Ishikawa (cell line): ENCODE results near the gene EML6.

Experiments used
- CEBPB ChIP-seq: IDR thresholded peaks from 2 replicates; pipeline ENCODE4 v1.6.1; 2012
- EGR1 ChIP-seq: IDR thresholded peaks from 2 replicates; pipeline ENCODE4 v1.6.1; 2012
- EP300 ChIP-seq: IDR thresholded peaks from 2 replicates; pipeline ENCODE4 v1.6.1; 2012; ENCODE audit warnings: borderline replicate concordance
- NFIC ChIP-seq: IDR thresholded peaks from 2 replicates; pipeline ENCODE4 v1.6.1; 2012
- TAF1 ChIP-seq: IDR thresholded peaks from 2 replicates; pipeline ENCODE4 v1.6.1; 2012; ENCODE audit warnings: low read depth, mild to moderate bottlenecking
- ZBTB7A ChIP-seq: IDR thresholded peaks from 2 replicates; pipeline ENCODE4 v1.6.1; 2012; ENCODE audit warnings: low read depth
- TF ChIP-seq, protein P1 (sequence below): IDR thresholded peaks from 2 replicates; pipeline ENCODE4 v1.6.1; 2012
- TF ChIP-seq, protein P2 (sequence below): IDR thresholded peaks from 2 replicates; pipeline ENCODE4 v1.6.1; 2012; ENCODE audit warnings: low read depth, mild to moderate bottlenecking

DNA sequence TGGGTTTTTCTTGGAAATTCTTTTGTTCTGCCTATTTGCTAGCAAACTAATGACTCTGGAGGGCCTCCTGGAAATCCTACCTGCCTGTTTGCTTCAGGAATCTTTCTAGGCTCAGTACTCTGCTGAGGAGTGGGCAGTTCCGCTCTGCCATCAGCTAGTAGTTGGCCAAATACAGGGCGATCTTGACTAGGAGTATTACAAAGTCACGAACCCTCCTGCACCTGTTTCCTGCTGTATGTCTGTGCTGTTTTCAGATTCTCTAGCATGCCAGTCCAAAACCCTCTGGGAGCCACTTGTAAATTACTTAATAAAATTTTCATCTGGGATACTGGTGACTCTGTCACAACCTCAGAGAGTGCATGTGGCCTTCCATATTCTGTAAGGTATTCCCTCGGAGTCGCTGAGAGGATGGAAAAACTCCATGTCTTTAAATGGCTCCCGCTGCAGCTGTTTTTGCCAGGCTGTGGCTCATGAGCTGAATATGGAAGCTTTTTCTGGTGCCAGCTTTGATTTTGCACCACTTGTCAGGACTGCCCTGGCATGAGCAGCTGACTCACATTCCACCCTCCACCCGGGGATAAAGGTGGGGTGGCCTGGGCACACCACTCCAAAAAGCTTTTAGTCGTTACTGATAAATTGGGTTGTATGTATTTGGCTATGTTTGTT lies 203.8 kb downstream of the EML6 start:
- TF ChIP-seq CEBPB (no peak), EP300 (no peak), ZBTB7A (no peak), EGR1 (no peak), TAF1 (no peak), NFIC (no peak)
- TF ChIP-seq, protein P1, sequence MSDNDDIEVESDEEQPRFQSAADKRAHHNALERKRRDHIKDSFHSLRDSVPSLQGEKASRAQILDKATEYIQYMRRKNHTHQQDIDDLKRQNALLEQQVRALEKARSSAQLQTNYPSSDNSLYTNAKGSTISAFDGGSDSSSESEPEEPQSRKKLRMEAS = no peak
- TF ChIP-seq, protein P2, sequence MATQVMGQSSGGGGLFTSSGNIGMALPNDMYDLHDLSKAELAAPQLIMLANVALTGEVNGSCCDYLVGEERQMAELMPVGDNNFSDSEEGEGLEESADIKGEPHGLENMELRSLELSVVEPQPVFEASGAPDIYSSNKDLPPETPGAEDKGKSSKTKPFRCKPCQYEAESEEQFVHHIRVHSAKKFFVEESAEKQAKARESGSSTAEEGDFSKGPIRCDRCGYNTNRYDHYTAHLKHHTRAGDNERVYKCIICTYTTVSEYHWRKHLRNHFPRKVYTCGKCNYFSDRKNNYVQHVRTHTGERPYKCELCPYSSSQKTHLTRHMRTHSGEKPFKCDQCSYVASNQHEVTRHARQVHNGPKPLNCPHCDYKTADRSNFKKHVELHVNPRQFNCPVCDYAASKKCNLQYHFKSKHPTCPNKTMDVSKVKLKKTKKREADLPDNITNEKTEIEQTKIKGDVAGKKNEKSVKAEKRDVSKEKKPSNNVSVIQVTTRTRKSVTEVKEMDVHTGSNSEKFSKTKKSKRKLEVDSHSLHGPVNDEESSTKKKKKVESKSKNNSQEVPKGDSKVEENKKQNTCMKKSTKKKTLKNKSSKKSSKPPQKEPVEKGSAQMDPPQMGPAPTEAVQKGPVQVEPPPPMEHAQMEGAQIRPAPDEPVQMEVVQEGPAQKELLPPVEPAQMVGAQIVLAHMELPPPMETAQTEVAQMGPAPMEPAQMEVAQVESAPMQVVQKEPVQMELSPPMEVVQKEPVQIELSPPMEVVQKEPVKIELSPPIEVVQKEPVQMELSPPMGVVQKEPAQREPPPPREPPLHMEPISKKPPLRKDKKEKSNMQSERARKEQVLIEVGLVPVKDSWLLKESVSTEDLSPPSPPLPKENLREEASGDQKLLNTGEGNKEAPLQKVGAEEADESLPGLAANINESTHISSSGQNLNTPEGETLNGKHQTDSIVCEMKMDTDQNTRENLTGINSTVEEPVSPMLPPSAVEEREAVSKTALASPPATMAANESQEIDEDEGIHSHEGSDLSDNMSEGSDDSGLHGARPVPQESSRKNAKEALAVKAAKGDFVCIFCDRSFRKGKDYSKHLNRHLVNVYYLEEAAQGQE = no peak
